Umbilical cord (tissue), 2 donors: ENCODE results near the gene PSMA4. TPM values are rescaled to one million over a fixed set of nuclear protein-coding genes. Genes with fewer than 3 reads are reported as not detected.
"Not testable (repeated sequence)": the region's sequence is repeated elsewhere in the genome, so short reads cannot be mapped to it uniquely, and the experiment has no call there.

Experiments
- DNase-seq: peaks from one replicate; pipeline ENCODE4 v3.0.0-alpha.2; 2015; ENCODE audit warnings: low spot score
- total RNA-seq: library from RNA; depleted of rRNA; stranded (reverse); fragments of >200 nt; gene quantifications from one replicate; pipeline ENCODE4 v1.2.3, GENCODE V29; 2014; ENCODE audit warnings: low replicate concordance; ENCODE audit not compliant: insufficient read depth

The PSMA4 gene
- total RNA-seq = 110 TPM

- DNase-seq = peak; percentile 96
Observed at GRCh38 chr15:78540141-78540870, at the start of gene PSMA4. Gene PSMA4, plus strand, starts transcription at chr15:78540444. Its CDS starts 1,484 bp downstream, at chr15:78541928.

- no peak for DNase-seq
Observed at GRCh38 chr15:78492872-78493271, 47.4 kb upstream of the PSMA4 start.

GRCh38 chr15:78501857-78502256, 38.4 kb upstream of the PSMA4 start:
- DNase-seq = no peak

- DNase-seq = no peak
Observed at GRCh38 chr15:78502641-78503040, 37.6 kb upstream of the PSMA4 start.

- DNase-seq = peak; percentile 99
Observed at GRCh38 chr15:78506971-78507830, 33.0 kb upstream of the PSMA4 start, which contains the start of gene HYKK. Gene HYKK, plus strand, starts transcription at chr15:78507577. Its CDS starts 5,512 bp downstream, at chr15:78513089.

- no peak for DNase-seq
Observed at GRCh38 chr15:78507831-78508160, 32.4 kb upstream of the PSMA4 start.

GRCh38 chr15:78508272-78508671, 32.0 kb upstream of the PSMA4 start:
- no peak for DNase-seq

GRCh38 chr15:78509726-78510312, 30.4 kb upstream of the PSMA4 start:
- DNase-seq = no peak

GRCh38 chr15:78520035-78520434, 20.2 kb upstream of the PSMA4 start:
- not testable (repeated sequence) for DNase-seq

GRCh38 chr15:78524230-78524629, 16.0 kb upstream of the PSMA4 start:
- no peak for DNase-seq

- DNase-seq = no peak
Observed at GRCh38 chr15:78527325-78527724, 12.9 kb upstream of the PSMA4 start.

- DNase-seq = no peak
Observed at GRCh38 chr15:78533331-78533730, 6.9 kb upstream of the PSMA4 start.

- peak; percentile 10 for DNase-seq
Observed at GRCh38 chr15:78536134-78536533, 4.1 kb upstream of the PSMA4 start.

GRCh38 chr15:78537266-78537905, 2.9 kb upstream of the PSMA4 start:
- DNase-seq = peak; percentile 7

GRCh38 chr15:78538358-78538757, 1.9 kb upstream of the PSMA4 start:
- DNase-seq = no peak

GRCh38 chr15:78539464-78540140, 642 bp upstream of the PSMA4 start:
- not testable (repeated sequence) for DNase-seq

- DNase-seq = no peak
Observed at GRCh38 chr15:78540871-78541743, 863 bp downstream of the PSMA4 start.

- no peak for DNase-seq
Observed at GRCh38 chr15:78541744-78542034, 1.4 kb downstream of the PSMA4 start.

GRCh38 chr15:78542647-78543046, 2.4 kb downstream of the PSMA4 start:
- no peak for DNase-seq

- no peak for DNase-seq
Observed at GRCh38 chr15:78550194-78550593, 9.9 kb downstream of the PSMA4 start.
